ENCODE measurements around the gene MLIP. TPM values are rescaled to one million over a fixed set of nuclear protein-coding genes. Genes with fewer than 3 reads are reported as not detected.

Gene MLIP
- polyA plus RNA-seq, 2 of the 4 experiments (the other 2 are of a cell fraction): 0.08 TPM; not detected in 1

- no peak overlapping the region for H3K27ac ChIP-seq
- TF ChIP-seq USF2 (IDR thresholded peaks at IDR 0.05): no peak
- TF ChIP-seq EHF (CRISPR knock-in tag; IDR thresholded peaks at IDR 0.05): no peak
- no peak for TF ChIP-seq SMC3 (IDR thresholded peaks at IDR 0.05)
- TF ChIP-seq FOSB (CRISPR knock-in tag; IDR thresholded peaks at IDR 0.05): no peak
- no peak overlapping the region for H3K4me3 ChIP-seq
- FAIRE-seq (no peak), ATAC-seq (no peak), DNase-seq (ENCODE audit: low read depth in 1 of 2, low spot score in 1 of 2) (no peak)
- WGBS (ENCODE audit: missing lambda C conversion rate): 58% methylated on average over 5 of the region's 5 CpGs
- H3K4me1 ChIP-seq: no peaks in the 10 kb centered on the region
- CTCF ChIA-PET: interaction anchor here (4.6 kb wide), 1 partner anchor 279 kb away, joined by 26 read pairs; no protein-coding TSS in a partner anchor
- POLR2A ChIA-PET: no interaction called here
- H3K9me3 ChIP-seq: no peaks in the 10 kb centered on the region
- no peak overlapping the region for H3K4me2 ChIP-seq
Observed at GRCh38 chr6:54266400-54266923, 155.2 kb downstream of the MLIP start.

GRCh38 chr6:54267798-54268197, 156.6 kb downstream of the MLIP start:
- ChIA-PET POLR2A (no interaction called here), CTCF (interaction anchor here (0.6 to 4.6 kb wide), 4 partner anchors 11 to 285 kb away, joined by 3 to 26 read pairs (median 4); no protein-coding TSS in a partner anchor)
- FAIRE-seq (no peak), ATAC-seq (peak in 1 of 2 experiments; percentile 66; a peak in 2 of 6 replicates), DNase-seq (ENCODE audit: low read depth in 1 of 2, low spot score in 1 of 2) (peak; percentile 3 to 61)
- Histone ChIP-seq H3K9me3 (no peaks in the 10 kb centered on the region), H3K4me1 (no peaks in the 10 kb centered on the region), H3K4me3 (no peak overlapping the region), H3K27ac (no peak overlapping the region), H3K4me2 (no peak overlapping the region)
- 13% methylated on average over 2 of the region's 2 CpGs for WGBS (ENCODE audit: missing lambda C conversion rate)
- peak; percentile 30 to 37; a peak in 3 of 5 replicates for TF ChIP-seq RAD21 (conservative IDR thresholded peaks at IDR 0.05 in 1 of 2, IDR thresholded peaks at IDR 0.05 in 1 of 2)
- peak; percentile 54 for TF ChIP-seq SMC3 (IDR thresholded peaks at IDR 0.05)
- TF ChIP-seq, protein P1, sequence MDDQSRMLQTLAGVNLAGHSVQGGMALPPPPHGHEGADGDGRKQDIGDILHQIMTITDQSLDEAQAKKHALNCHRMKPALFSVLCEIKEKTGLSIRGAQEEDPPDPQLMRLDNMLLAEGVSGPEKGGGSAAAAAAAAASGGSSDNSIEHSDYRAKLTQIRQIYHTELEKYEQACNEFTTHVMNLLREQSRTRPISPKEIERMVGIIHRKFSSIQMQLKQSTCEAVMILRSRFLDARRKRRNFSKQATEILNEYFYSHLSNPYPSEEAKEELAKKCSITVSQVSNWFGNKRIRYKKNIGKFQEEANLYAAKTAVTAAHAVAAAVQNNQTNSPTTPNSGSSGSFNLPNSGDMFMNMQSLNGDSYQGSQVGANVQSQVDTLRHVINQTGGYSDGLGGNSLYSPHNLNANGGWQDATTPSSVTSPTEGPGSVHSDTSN (IDR thresholded peaks at IDR 0.05): no peak
- TF ChIP-seq, protein P2, sequence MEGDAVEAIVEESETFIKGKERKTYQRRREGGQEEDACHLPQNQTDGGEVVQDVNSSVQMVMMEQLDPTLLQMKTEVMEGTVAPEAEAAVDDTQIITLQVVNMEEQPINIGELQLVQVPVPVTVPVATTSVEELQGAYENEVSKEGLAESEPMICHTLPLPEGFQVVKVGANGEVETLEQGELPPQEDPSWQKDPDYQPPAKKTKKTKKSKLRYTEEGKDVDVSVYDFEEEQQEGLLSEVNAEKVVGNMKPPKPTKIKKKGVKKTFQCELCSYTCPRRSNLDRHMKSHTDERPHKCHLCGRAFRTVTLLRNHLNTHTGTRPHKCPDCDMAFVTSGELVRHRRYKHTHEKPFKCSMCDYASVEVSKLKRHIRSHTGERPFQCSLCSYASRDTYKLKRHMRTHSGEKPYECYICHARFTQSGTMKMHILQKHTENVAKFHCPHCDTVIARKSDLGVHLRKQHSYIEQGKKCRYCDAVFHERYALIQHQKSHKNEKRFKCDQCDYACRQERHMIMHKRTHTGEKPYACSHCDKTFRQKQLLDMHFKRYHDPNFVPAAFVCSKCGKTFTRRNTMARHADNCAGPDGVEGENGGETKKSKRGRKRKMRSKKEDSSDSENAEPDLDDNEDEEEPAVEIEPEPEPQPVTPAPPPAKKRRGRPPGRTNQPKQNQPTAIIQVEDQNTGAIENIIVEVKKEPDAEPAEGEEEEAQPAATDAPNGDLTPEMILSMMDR (IDR thresholded peaks at IDR 0.05): peak; percentile 28; the same call in 1 of the 3 replicates
- TF ChIP-seq ZSCAN20 (CRISPR knock-in tag; IDR thresholded peaks at IDR 0.05): no peak
- TF ChIP-seq RFX5 (IDR thresholded peaks at IDR 0.05): no peak

DNA sequence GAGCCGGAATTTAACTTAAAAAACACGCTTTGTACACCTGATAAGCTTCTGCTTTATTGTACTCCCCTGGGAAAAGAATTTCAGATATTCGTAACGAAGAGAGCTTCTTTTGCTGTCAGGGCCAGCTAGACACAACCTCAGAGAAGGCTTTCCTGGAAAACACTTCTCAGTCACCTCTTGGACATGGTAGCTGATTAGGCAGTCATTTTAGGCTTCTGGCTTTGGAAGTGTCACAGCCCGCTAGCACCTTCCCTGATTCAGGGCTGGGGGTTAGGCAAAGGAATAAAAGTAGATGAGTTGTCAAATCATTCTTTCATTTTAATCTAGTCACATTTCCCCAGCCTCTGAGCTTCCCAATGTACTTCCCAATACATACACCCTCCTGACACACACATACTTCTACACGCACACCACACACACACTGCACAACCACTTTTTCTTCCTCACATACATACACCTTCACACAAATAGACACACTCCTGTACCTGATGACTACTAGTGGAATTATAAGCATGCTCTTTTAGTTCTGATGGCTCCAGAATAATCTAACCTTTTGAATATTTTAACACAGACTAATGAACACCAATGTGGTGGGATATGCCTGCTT, 162.1 kb downstream of the MLIP start:
- 88% methylated on average over 6 of the region's 6 CpGs for WGBS (ENCODE audit: missing lambda C conversion rate)
- no peaks in the 10 kb centered on the region for H3K9me3 ChIP-seq
- TF ChIP-seq ZFP36 (IDR thresholded peaks at IDR 0.05; ENCODE audit: borderline replicate concordance, partially characterized antibody) (no peak), CHD2 (IDR thresholded peaks at IDR 0.05; ENCODE audit: low read length, partially characterized antibody) (no peak), PHF8 (IDR thresholded peaks at IDR 0.05; ENCODE audit: borderline replicate concordance, low read depth) (no peak), TFCP2L1 (CRISPR knock-in tag; IDR thresholded peaks at IDR 0.05) (no peak)
- ChIA-PET POLR2A (no interaction called here), CTCF (interaction anchor here (0.9 kb wide), 1 partner anchor 287 kb away, joined by 5 read pairs; no protein-coding TSS in a partner anchor)
- ATAC-seq (no peak), FAIRE-seq (no peak), DNase-seq (ENCODE audit: low read depth in 1 of 2, low spot score in 1 of 2) (no peak)
- H3K4me2 ChIP-seq: no peak overlapping the region
- no peak overlapping the region for H3K4me3 ChIP-seq
- H3K4me1 ChIP-seq: no peaks in the 10 kb centered on the region
- H3K27ac ChIP-seq: no peak overlapping the region

GRCh38 chr6:54274383-54274782, 163.1 kb downstream of the MLIP start:
- ChIA-PET CTCF (no interaction called here), POLR2A (no interaction called here)
- DNase-seq (ENCODE audit: low read depth in 1 of 2, low spot score in 1 of 2): no peak
- Histone ChIP-seq H3K4me1 (no peaks in the 10 kb centered on the region), H3K9me3 (no peaks in the 10 kb centered on the region), H3K4me3 (no peak overlapping the region), H3K4me2 (no peak overlapping the region), H3K27ac (no peak overlapping the region)
- ATAC-seq: no peak
- FAIRE-seq: no peak
- no peak for TF ChIP-seq USF2 (IDR thresholded peaks at IDR 0.05)
- TF ChIP-seq MYC (IDR thresholded peaks at IDR 0.05; ENCODE audit: borderline replicate concordance, low read length): no peak
- TF ChIP-seq MAFK (IDR thresholded peaks at IDR 0.05; ENCODE audit: partially characterized antibody): peak; percentile 57
- TF ChIP-seq EHF (CRISPR knock-in tag; IDR thresholded peaks at IDR 0.05): no peak
